T47D (cell line): ENCODE data around the gene SKOR2.
A peak's percentile ranks its signal among the peaks of the same experiment; 100 is the strongest.
"Not testable (repeated sequence)": the region's sequence is repeated elsewhere in the genome, so short reads cannot be mapped to it uniquely, and the experiment has no call there.

Source experiments
- DNase-seq, 2 experiments: peaks; one replicate each; pipeline versions ENCODE4 v3.0.0 to v3.0.0-alpha.2; 2011 to 2012; ENCODE audit warnings: low read depth in 1 of 2, low spot score in 1 of 2
- JUND ChIP-seq: IDR thresholded peaks from 2 replicates; pipeline ENCODE4 v1.6.1; 2012; ENCODE audit warnings: low read depth
- in situ Hi-C: cut with HindIII; loops from 2 replicates; pipeline ENCODE4 v1.10.0; 2016; ENCODE audit warnings: low sequenced_read_pairs, low pct_unique_long_range_greater_than_20kb

SKOR2 gene

GRCh38 chr18:47204908-47205522 lies 46.4 kb downstream of the SKOR2 start:
- no peak for TF ChIP-seq JUND
- in situ Hi-C loops = no loop called here
- peak; percentile 4 to 51 for DNase-seq

- DNase-seq = no peak
- in situ Hi-C loops = no loop called here
- no peak for TF ChIP-seq JUND
These were observed 47.6 kb downstream of the SKOR2 start for GRCh38 chr18:47203626-47204464.

DNA sequence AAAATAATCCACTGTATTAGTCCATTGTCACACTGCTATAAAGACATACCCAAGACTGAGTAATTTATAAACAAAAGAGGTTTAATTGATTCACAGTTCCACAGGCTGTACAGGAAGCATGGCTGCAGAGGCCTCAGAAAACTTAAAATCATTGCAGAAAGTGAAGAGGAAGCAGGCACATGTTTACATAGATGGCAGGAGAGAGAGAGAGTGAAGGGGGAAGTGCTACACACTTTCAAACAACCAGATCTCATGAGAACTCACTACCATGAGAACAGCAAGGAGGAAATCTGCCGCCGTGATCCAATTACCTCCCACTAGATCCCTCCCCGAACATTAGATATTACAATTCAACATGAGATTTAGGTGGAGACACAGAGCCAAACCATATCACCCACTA lies 55.5 kb downstream of the SKOR2 start:
- DNase-seq, in situ Hi-C loops: not testable (repeated sequence)

GRCh38 chr18:47191961-47192360 lies 59.5 kb downstream of the SKOR2 start:
- in situ Hi-C loops = no loop called here
- no peak for TF ChIP-seq JUND
- no peak for DNase-seq

DNA sequence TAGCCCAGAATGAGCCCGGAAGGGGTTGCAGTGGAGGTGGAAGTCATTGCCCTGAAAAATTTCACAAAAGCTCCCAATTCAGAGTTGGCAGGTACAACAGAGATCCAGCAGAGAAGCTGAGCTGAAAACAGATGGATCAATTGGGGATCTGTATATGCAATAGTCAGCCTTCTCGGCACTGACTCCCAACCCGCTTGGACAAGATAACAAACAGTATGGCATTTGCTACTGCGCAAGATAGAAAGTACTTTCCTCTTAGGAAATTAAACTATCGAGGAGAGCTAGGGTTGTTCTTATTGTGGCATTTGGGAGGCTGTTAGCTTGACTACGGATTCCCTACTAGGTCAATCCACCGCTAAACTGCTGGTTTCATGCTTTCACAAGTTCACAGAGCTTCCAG lies 63.7 kb downstream of the SKOR2 start:
- TF ChIP-seq JUND = no peak
- in situ Hi-C loops = no loop called here
- no peak for DNase-seq

DNA sequence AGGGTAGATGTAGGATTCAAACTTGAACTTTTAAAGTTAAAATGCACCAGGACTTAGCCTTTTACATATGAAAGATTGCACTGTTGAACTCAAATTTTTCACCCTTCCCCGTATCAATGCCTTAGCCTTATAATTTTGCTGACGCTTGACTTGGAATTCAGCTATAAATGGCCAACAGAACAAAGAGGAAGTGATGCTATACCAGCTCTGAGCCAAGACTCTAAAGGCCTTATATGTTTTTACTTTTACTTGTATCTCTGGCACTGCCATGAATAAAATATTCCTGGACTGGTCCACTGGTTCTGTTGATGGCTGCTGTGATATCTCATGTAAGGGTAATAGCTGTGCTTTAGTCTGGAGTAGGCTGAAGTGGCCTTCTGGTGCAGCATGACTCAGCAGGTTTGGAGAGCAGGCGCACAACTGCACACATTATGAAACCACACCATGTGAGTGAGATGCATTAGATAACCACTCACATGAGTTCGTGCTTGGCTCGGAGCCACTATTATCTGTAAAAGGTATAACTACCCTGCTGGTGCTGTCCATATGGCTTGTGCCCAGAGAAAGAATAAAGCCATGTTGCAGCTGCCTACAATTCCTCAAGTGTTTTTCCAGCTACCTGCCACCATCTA lies 66.9 kb downstream of the SKOR2 start:
- in situ Hi-C loops = no loop called here
- DNase-seq = peak in 1 of 2 experiments; percentile 41

GRCh38 chr18:47182156-47182555 lies 69.3 kb downstream of the SKOR2 start:
- in situ Hi-C loops, DNase-seq: not testable (repeated sequence)

More for the DNA sequence above, 66.9 kb downstream of the SKOR2 start:
- no peak for TF ChIP-seq JUND

- in situ Hi-C loops = no loop called here
- no peak for TF ChIP-seq JUND
These were observed 70.7 kb downstream of the SKOR2 start for GRCh38 chr18:47180765-47181164.

DNA sequence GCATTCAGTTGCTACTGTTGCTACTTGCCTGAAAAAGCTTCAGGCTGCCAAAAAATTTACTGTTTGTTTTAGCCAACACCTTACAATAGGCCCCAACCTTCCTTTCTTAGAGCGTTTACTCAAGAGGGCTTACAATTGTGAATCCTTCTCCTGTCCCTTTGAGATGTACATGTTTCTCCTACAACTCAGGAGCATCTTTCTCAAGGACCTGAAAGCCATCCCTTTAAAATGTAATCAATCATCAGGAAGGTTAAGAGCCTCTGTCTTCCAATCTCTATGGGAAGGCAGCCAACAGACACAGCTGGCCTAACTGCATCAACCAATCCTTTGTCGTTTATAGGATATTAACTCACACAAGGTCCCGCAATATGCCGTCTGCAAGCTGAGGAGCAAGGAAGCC lies 71.9 kb downstream of the SKOR2 start:
- in situ Hi-C loops = no loop called here
- no peak for TF ChIP-seq JUND
- DNase-seq = no peak

More at GRCh38 chr18:47180765-47181164, 70.7 kb downstream of the SKOR2 start:
- no peak for DNase-seq

DNA sequence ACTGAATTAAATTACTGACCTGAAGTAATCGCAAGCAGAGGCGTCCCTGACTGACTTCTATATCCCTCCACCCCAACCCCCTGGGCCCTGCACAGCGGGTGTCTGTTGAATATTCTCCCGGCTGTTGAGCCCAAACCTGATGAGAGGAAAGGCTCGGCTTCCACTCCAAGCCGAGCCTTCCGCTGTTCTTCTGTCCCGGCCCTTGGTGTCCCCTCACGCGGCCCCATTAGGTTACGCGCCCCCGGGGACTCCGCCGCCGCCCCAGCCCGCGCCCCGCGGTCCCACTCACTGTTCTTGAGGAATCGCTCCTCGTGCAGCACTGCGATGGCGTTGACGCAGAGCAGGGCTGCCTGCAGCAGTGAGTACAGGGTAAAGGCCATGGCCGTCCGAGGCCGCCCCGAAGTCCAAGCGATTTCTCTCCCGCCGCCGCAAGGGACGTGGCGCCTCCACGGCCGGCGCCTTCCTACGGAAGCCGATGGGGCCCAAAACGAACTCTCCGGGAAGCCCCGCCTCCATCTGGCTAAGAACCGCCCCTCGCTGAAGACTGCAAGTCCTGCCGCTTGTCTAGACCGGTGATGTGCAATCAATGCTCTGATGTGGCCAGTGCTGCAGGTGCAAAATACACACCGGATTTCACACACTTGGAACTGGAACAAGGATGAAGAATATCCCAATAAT lies 75.4 kb downstream of the SKOR2 start, which contains the start of gene IER3IP1:
TSS of gene IER3IP1 (minus strand) at position 467 of the 678 bp plus-strand sequence. CDS start at position 380, 87 bp downstream.
- peak; percentile 73 to 93 for DNase-seq
- in situ Hi-C loops = no loop called here
- no peak for TF ChIP-seq JUND

- no peak for TF ChIP-seq JUND
- in situ Hi-C loops = no loop called here
- no peak for DNase-seq
These were observed 76.1 kb downstream of the SKOR2 start for GRCh38 chr18:47175283-47175897.

GRCh38 chr18:47174545-47175116 lies 76.8 kb downstream of the SKOR2 start:
- in situ Hi-C loops = no loop called here
- DNase-seq = peak; percentile 13 to 65
- no peak for TF ChIP-seq JUND
